Cerebellar nuclear complex (tissue), 1 donor: Measurements from ENCODE around the gene IYD.
"Not testable (repeated sequence)": the region's sequence is repeated elsewhere in the genome, so short reads cannot be mapped to it uniquely, and the experiment has no call there.

Source experiments
- DNase-seq, 2 experiments: peaks; one replicate each; lab custom pipeline; 2025; lab: John Stamatoyannopoulos, UW

IYD gene

GRCh38 chr6:150435360-150435759, 66.5 kb downstream of the IYD start:
- no peak for DNase-seq

GRCh38 chr6:150435832-150436231, 67.0 kb downstream of the IYD start:
- DNase-seq: no peak

GRCh38 chr6:150439373-150439772, 70.6 kb downstream of the IYD start:
- no peak for DNase-seq

GRCh38 chr6:150443621-150444020, 74.8 kb downstream of the IYD start:
- no peak for DNase-seq

GRCh38 chr6:150444308-150444707, 75.5 kb downstream of the IYD start:
- DNase-seq: no peak

GRCh38 chr6:150445486-150445885, 76.7 kb downstream of the IYD start:
- DNase-seq: no peak

- no peak for DNase-seq
Observed at GRCh38 chr6:150448221-150448620, 79.4 kb downstream of the IYD start.

- not testable (repeated sequence) for DNase-seq
Observed at GRCh38 chr6:150449055-150449454, 80.2 kb downstream of the IYD start.

GRCh38 chr6:150450918-150451317, 82.1 kb downstream of the IYD start:
- DNase-seq: no peak

- DNase-seq: no peak
Observed at GRCh38 chr6:150451807-150452427, 83.1 kb downstream of the IYD start.

GRCh38 chr6:150452428-150453243, 83.8 kb downstream of the IYD start:
- DNase-seq: no peak

- DNase-seq: no peak
Observed at GRCh38 chr6:150453357-150453756, 84.5 kb downstream of the IYD start.
